CD14-positive monocyte (primary cell): ENCODE data around the gene GRM2. TPM values are rescaled to one million over a fixed set of nuclear protein-coding genes. Genes with fewer than 3 reads are reported as not detected.
A peak's percentile ranks its signal among the peaks of the same experiment; 100 is the strongest.

ENCODE experiments used
- DNase-seq, 3 donors: peaks; one replicate each; pipeline ENCODE4 v3.0.0-alpha.2; 2011 to 2022
- H2AFZ ChIP-seq: 2 replicates; pipeline ENCODE4 v1.6.0; 2012; ENCODE audit warnings: mild to moderate bottlenecking, low read depth, low read length, inconsistent platforms; ENCODE audit not compliant: insufficient read depth, poor library complexity, severe bottlenecking
- H3K27ac ChIP-seq, 2 donors: 1 replicate in 1 of 2; 2 replicates in 1 of 2; pipeline ENCODE4 v1.5.1; 2012 to 2013; ENCODE audit warnings: low read length in 2 of 2, control low read depth in 1 of 2, inconsistent platforms in 1 of 2, low read depth in 1 of 2, mild to moderate bottlenecking in 1 of 2
- H3K27me3 ChIP-seq, 2 donors: one replicate each; pipeline versions ENCODE4 v1.6.0 to v1.6.1; 2011 to 2013; ENCODE audit warnings: low read length in 2 of 2; ENCODE audit not compliant: control insufficient read depth in 2 of 2, insufficient read depth in 2 of 2
- H3K36me3 ChIP-seq, 2 donors: replicated peaks in 1 of 2; 1 replicate in 1 of 2; 2 replicates in 1 of 2; pipeline versions ENCODE4 v1.5.1 to v1.6.1; 2012 to 2013; ENCODE audit warnings: low read length in 2 of 2, control low read depth in 1 of 2, inconsistent platforms in 1 of 2, mild to moderate bottlenecking in 1 of 2; ENCODE audit not compliant: insufficient read depth in 2 of 2, control insufficient read depth in 1 of 2
- H3K4me1 ChIP-seq, 2 donors: 1 replicate in 1 of 2; 2 replicates in 1 of 2; pipeline versions ENCODE4 v1.5.1 to v1.6.1; 2012 to 2013; ENCODE audit warnings: low read length in 2 of 2, control low read depth in 1 of 2, inconsistent platforms in 1 of 2, mild to moderate bottlenecking in 1 of 2, moderate library complexity in 1 of 2; ENCODE audit not compliant: insufficient read depth in 2 of 2, control insufficient read depth in 1 of 2
- H3K4me2 ChIP-seq: replicated peaks from 2 replicates; pipeline ENCODE3; 2012; ENCODE audit warnings: low read length, moderate library complexity, mild to moderate bottlenecking; ENCODE audit not compliant: poor library complexity, severe bottlenecking; ENCODE audit errors: extremely low read depth
- H3K4me3 ChIP-seq, 3 experiments: fragments of 200-600 bp in 1 of 3; sonication (generic) in 1 of 3; replicated peaks in 1 of 3; 1 replicate in 2 of 3; 2 replicates in 1 of 3; pipeline ENCODE4 v1.5.1; 2011 to 2013; ENCODE audit warnings: low read length in 3 of 3, mild to moderate bottlenecking in 3 of 3, control low read depth in 2 of 3, low read depth in 2 of 3, inconsistent platforms in 1 of 3, moderate library complexity in 1 of 3
- H3K79me2 ChIP-seq: 2 replicates; pipeline ENCODE4 v1.6.0; 2012; ENCODE audit warnings: mild to moderate bottlenecking, control low read depth, inconsistent platforms, low read length, moderate library complexity; ENCODE audit not compliant: insufficient read depth
- H3K9ac ChIP-seq: 2 replicates; pipeline ENCODE4 v1.6.0; 2017; ENCODE audit warnings: low read length, mild to moderate bottlenecking; ENCODE audit not compliant: insufficient read depth, poor library complexity, severe bottlenecking
- H3K9me3 ChIP-seq, 2 donors: replicated peaks in 1 of 2; 1 replicate in 1 of 2; 2 replicates in 1 of 2; pipeline versions ENCODE4 v1.5.1 to v1.6.1; 2012 to 2013; ENCODE audit warnings: low read length in 2 of 2, control low read depth in 1 of 2; ENCODE audit not compliant: control insufficient read depth in 1 of 2, insufficient read depth in 1 of 2
- H4K20me1 ChIP-seq: 2 replicates; pipeline ENCODE4 v1.6.0; 2012; ENCODE audit warnings: mild to moderate bottlenecking, low read length, control low read depth, moderate library complexity; ENCODE audit not compliant: insufficient read depth
- H3K27ac Mint-ChIP-seq, 7 donors: one replicate each; pipeline ENCODE4 v1.8.0; 2020; ENCODE audit warnings: mild to moderate bottlenecking in 7 of 7, mixed read lengths in 7 of 7, moderate library complexity in 6 of 7, inconsistent platforms in 2 of 7
- H3K27me3 Mint-ChIP-seq, 3 donors: one replicate each; pipeline ENCODE4 v1.8.0; 2021 to 2022; ENCODE audit warnings: low read depth in 3 of 3, mild to moderate bottlenecking in 3 of 3, mixed read lengths in 3 of 3, moderate library complexity in 3 of 3, inconsistent platforms in 1 of 3
- H3K36me3 Mint-ChIP-seq, 2 donors: one replicate each; pipeline ENCODE4 v1.8.0; 2020; ENCODE audit warnings: mixed read lengths in 2 of 2, inconsistent platforms in 1 of 2, mild to moderate bottlenecking in 1 of 2
- H3K4me1 Mint-ChIP-seq: one replicate; pipeline ENCODE4 v1.8.0; 2020; ENCODE audit warnings: mild to moderate bottlenecking, mixed read lengths
- H3K4me3 Mint-ChIP-seq, 2 donors: one replicate each; pipeline ENCODE4 v1.8.0; 2020; ENCODE audit warnings: mild to moderate bottlenecking in 2 of 2, mixed read lengths in 2 of 2, moderate library complexity in 1 of 2
- H3K9me3 Mint-ChIP-seq, 7 donors: one replicate each; pipeline ENCODE4 v1.8.0; 2020 to 2022; ENCODE audit warnings: mixed read lengths in 7 of 7, mild to moderate bottlenecking in 6 of 7, moderate library complexity in 6 of 7, inconsistent platforms in 2 of 7
- CTCF ChIP-seq: fragments of 200-600 bp; IDR thresholded peaks from one replicate; pipeline ENCODE4 v1.8.0; 2022; ENCODE audit warnings: antibody characterized with exemption, mild to moderate bottlenecking
- WGBS: methylation state at CpG from one replicate; pipeline ENCODE4 v1.1.5; 2013; ENCODE audit warnings: missing lambda C conversion rate; ENCODE audit not compliant: insufficient coverage; 5-methylcytosine and 5-hydroxymethylcytosine counted together
- intact Hi-C, 2 donors: fragments of 100-400 bp; cut with micrococcal nuclease; formaldehyde crosslinking; loops; one replicate each; pipeline versions ENCODE4 v1.15.0 to v1.15.1; 2023
- polyA plus RNA-seq, 3 donors: library from polyadenylated mRNA; depleted of rRNA in 1 of 3; unstranded in 2 of 3; stranded (reverse) in 1 of 3; fragments of 300-500 nt in 2 of 3; fragments of >200 nt in 1 of 3; fragmentation: Illumina TruSeq in 2 of 3; gene quantifications; 1 replicate in 2 of 3; 2 replicates in 1 of 3; pipeline ENCODE4 v1.2.3, GENCODE V29; 2012 to 2021

GRM2 gene
- polyA plus RNA-seq, 3 donors, result 0.72 TPM; not detected in 2

- Mint-ChIP-seq H3K27me3 (peaks cover 0 to 6% (median 2%) of the 10 kb centered on the region in 3 donors), H3K27ac (no peak overlapping the region), H3K4me3 (no peak overlapping the region), H3K4me1 (peaks cover 10% of the 10 kb centered on the region), H3K36me3 (no peaks in the 10 kb centered on the region), H3K9me3 (no peaks in the 10 kb centered on the region)
- H3K4me1 ChIP-seq, result peaks cover 0 to 7% of the 10 kb centered on the region in 2 donors
- no peaks in the 10 kb centered on the region for H3K9me3 ChIP-seq
- no peak overlapping the region for H3K4me2 ChIP-seq
- no peaks in the 10 kb centered on the region for H3K27me3 ChIP-seq
- no peak for TF ChIP-seq CTCF
- no peaks in the 10 kb centered on the region for H3K79me2 ChIP-seq
- no peaks in the 10 kb centered on the region for H4K20me1 ChIP-seq
- no peak overlapping the region for H3K27ac ChIP-seq
- no peaks in the 10 kb centered on the region for H3K36me3 ChIP-seq
- H3K4me3 ChIP-seq, result no peak overlapping the region
- DNase-seq, result peak in 1 of 3 donors; percentile 3
- WGBS, result 84% methylated on average over 9 of the region's 10 CpGs
- intact Hi-C loops, result loop anchor here (5.0 kb wide), 2 partner anchors 80 to 85 kb away; no protein-coding TSS in a partner anchor
- H3K9ac ChIP-seq, result no peak overlapping the region
- no peak overlapping the region for H2AFZ ChIP-seq
These were observed 10.6 kb downstream of the GRM2 start for GRCh38 chr3:51717446-51717845.

- DNase-seq, result no peak
- H3K4me3 ChIP-seq, result no peak overlapping the region
- no peak for TF ChIP-seq CTCF
- H3K36me3 ChIP-seq, result no peaks in the 10 kb centered on the region
- no peaks in the 10 kb centered on the region for H3K36me3 Mint-ChIP-seq
- intact Hi-C loops, result loop anchor here (5.0 kb wide), 2 partner anchors 79 to 84 kb away; no protein-coding TSS in a partner anchor
- H3K4me1 ChIP-seq, result peaks cover 0 to 7% of the 10 kb centered on the region in 2 donors
- no peak overlapping the region for H2AFZ ChIP-seq
- peaks cover 10% of the 10 kb centered on the region for H3K4me1 Mint-ChIP-seq
- H3K27me3 ChIP-seq, result no peaks in the 10 kb centered on the region
- WGBS, result 66% methylated on average over 7 of the region's 7 CpGs
- H3K9ac ChIP-seq, result no peak overlapping the region
- no peaks in the 10 kb centered on the region for H4K20me1 ChIP-seq
- H3K4me3 Mint-ChIP-seq, result no peak overlapping the region
- H3K4me2 ChIP-seq, result no peak overlapping the region
- peaks cover 0 to 6% (median 2%) of the 10 kb centered on the region in 3 donors for H3K27me3 Mint-ChIP-seq
- no peak overlapping the region for H3K27ac Mint-ChIP-seq
- no peak overlapping the region for H3K27ac ChIP-seq
- H3K9me3 Mint-ChIP-seq, result no peaks in the 10 kb centered on the region
- no peaks in the 10 kb centered on the region for H3K79me2 ChIP-seq
- no peaks in the 10 kb centered on the region for H3K9me3 ChIP-seq
These were observed 11.1 kb downstream of the GRM2 start for GRCh38 chr3:51717947-51718346.
